Liver (tissue), 3 donors: ENCODE measurements around the gene SLC2A9.

Experiments used
- CTCF ChIP-seq: fragments of 150-350 bp; IDR thresholded peaks from 2 replicates; pipeline ENCODE4 v1.5.1; 2017; ENCODE audit warnings: improper control_type of control experiment, low read depth, low read length; ENCODE audit not compliant: missing input control
- GABPA ChIP-seq, 2 donors: IDR thresholded peaks in 1 of 2; conservative IDR thresholded peaks in 1 of 2; 2 replicates each; pipeline ENCODE4 v1.6.1; 2016; ENCODE audit warnings: antibody characterized with exemption in 2 of 2, mild to moderate bottlenecking in 1 of 2, moderate library complexity in 1 of 2
- YY1 ChIP-seq: IDR thresholded peaks from 2 replicates; pipeline ENCODE4 v1.6.1; 2016; ENCODE audit warnings: antibody characterized with exemption, mild to moderate bottlenecking
- TF ChIP-seq, protein P1 (sequence below): IDR thresholded peaks from 2 replicates; pipeline ENCODE4 v1.6.1; 2016; ENCODE audit warnings: antibody characterized with exemption, mild to moderate bottlenecking
- donor health status: healthy.
- donor health status: healthy.

DNA sequence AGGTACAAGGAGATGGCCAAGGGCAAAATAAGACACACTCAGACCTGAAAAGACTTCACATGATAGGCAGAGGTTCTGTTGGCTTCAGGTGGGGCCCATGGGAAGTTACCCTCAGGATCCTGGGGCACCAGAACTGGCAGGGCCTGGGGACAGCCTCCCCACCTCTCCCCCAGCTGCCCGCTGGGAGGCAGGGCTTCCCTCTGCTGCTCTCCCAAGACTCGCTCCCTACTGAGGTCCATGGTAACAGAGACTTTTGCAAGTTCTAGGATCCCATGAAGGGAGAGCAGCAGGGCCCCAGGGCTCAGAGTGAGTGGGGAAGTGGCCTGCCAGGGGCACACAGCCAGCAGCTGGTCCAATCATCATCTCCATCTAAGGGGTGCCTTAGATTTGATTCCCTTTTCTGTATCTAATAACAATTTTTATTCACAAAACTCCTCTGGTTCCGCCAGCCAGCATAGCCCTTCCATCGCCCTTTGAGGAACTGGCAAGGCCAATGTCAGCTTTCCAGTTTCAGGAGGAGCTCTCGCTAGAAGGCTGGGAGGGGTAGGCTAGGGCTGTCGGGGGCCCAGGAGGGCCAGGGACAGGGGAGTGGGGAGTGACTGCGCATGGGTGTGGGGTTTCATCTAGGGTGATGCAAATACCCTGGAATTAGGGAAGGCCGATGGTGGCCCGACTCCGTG, 78.2 kb downstream of the SLC2A9 start:
- no peak for TF ChIP-seq GABPA (IDR thresholded peaks at IDR 0.05 in 1 of 2, conservative IDR thresholded peaks at IDR 0.05 in 1 of 2)
- TF ChIP-seq CTCF, result no peak
- TF ChIP-seq, protein P1, sequence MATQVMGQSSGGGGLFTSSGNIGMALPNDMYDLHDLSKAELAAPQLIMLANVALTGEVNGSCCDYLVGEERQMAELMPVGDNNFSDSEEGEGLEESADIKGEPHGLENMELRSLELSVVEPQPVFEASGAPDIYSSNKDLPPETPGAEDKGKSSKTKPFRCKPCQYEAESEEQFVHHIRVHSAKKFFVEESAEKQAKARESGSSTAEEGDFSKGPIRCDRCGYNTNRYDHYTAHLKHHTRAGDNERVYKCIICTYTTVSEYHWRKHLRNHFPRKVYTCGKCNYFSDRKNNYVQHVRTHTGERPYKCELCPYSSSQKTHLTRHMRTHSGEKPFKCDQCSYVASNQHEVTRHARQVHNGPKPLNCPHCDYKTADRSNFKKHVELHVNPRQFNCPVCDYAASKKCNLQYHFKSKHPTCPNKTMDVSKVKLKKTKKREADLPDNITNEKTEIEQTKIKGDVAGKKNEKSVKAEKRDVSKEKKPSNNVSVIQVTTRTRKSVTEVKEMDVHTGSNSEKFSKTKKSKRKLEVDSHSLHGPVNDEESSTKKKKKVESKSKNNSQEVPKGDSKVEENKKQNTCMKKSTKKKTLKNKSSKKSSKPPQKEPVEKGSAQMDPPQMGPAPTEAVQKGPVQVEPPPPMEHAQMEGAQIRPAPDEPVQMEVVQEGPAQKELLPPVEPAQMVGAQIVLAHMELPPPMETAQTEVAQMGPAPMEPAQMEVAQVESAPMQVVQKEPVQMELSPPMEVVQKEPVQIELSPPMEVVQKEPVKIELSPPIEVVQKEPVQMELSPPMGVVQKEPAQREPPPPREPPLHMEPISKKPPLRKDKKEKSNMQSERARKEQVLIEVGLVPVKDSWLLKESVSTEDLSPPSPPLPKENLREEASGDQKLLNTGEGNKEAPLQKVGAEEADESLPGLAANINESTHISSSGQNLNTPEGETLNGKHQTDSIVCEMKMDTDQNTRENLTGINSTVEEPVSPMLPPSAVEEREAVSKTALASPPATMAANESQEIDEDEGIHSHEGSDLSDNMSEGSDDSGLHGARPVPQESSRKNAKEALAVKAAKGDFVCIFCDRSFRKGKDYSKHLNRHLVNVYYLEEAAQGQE, result no peak
- TF ChIP-seq YY1, result no peak
